Mesothelial cell of epicardium (in vitro differentiated cells): ENCODE data around the gene KLK5. TPM values are rescaled to one million over a fixed set of nuclear protein-coding genes. Genes with fewer than 3 reads are reported as not detected.

Source experiments
- DNase-seq, 2 experiments: peaks; one replicate each; pipeline ENCODE4 v3.0.0; 2021; ENCODE audit warnings: low spot score in 2 of 2; ENCODE audit not compliant: unreplicated experiment in 2 of 2
- H3K27ac Mint-ChIP-seq: 2 replicates; pipeline ENCODE4 v1.8.0; 2021; ENCODE audit warnings: mixed read lengths
- H3K27me3 Mint-ChIP-seq: 2 replicates; pipeline ENCODE4 v1.8.0; 2021; ENCODE audit warnings: low read depth, mixed read lengths
- H3K36me3 Mint-ChIP-seq: 2 replicates; pipeline ENCODE4 v1.8.0; 2021; ENCODE audit warnings: mixed read lengths
- H3K4me1 Mint-ChIP-seq: 2 replicates; pipeline ENCODE4 v1.8.0; 2021; ENCODE audit warnings: mixed read lengths
- H3K4me3 Mint-ChIP-seq: 2 replicates; pipeline ENCODE4 v1.8.0; 2021; ENCODE audit warnings: mild to moderate bottlenecking, moderate library complexity, mixed read lengths
- H3K9me3 Mint-ChIP-seq: 2 replicates; pipeline ENCODE4 v1.8.0; 2021; ENCODE audit warnings: mixed read lengths
- total RNA-seq: library from RNA; stranded (reverse); gene quantifications from 3 replicates; pipeline ENCODE4 v1.2.1, GENCODE V29; 2021
- TF ChIP-seq, protein P1 (sequence below): fragments of 200-600 bp; sonication (generic); IDR thresholded peaks from one replicate; pipeline ENCODE4 v1.5.0; 2021; ENCODE audit warnings: antibody characterized with exemption; ENCODE audit not compliant: unreplicated experiment

The KLK5 gene
- total RNA-seq, 1 donor from 2014 or later = 9.5 TPM

DNA sequence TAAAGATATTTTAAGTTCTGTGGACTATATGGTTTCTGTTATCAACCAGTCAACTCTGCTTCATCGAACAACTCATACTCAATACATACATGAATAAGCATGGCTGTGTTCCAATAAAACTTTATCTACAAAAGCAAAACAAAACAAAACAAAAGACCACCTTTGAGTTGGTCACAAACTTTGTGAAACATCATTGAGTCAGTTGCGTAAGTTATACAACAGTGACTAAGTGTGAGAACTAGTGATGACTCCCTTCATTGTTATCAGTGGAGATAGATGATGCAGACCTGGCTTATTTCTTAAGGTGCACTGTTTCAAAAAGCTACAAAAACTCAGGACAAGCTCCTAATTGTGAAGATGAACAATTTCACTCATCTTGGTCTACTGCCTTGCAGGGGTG lies 27.1 kb downstream of the KLK5 start:
- Mint-ChIP-seq H3K27me3 (peaks cover 61% of the 10 kb centered on the region), H3K9me3 (no peaks in the 10 kb centered on the region), H3K4me1 (peaks cover 7% of the 10 kb centered on the region), H3K36me3 (no peaks in the 10 kb centered on the region), H3K4me3 (no peak overlapping the region), H3K27ac (no peak overlapping the region)
- TF ChIP-seq, protein P1, sequence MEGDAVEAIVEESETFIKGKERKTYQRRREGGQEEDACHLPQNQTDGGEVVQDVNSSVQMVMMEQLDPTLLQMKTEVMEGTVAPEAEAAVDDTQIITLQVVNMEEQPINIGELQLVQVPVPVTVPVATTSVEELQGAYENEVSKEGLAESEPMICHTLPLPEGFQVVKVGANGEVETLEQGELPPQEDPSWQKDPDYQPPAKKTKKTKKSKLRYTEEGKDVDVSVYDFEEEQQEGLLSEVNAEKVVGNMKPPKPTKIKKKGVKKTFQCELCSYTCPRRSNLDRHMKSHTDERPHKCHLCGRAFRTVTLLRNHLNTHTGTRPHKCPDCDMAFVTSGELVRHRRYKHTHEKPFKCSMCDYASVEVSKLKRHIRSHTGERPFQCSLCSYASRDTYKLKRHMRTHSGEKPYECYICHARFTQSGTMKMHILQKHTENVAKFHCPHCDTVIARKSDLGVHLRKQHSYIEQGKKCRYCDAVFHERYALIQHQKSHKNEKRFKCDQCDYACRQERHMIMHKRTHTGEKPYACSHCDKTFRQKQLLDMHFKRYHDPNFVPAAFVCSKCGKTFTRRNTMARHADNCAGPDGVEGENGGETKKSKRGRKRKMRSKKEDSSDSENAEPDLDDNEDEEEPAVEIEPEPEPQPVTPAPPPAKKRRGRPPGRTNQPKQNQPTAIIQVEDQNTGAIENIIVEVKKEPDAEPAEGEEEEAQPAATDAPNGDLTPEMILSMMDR = no peak
- DNase-seq = no peak

DNA sequence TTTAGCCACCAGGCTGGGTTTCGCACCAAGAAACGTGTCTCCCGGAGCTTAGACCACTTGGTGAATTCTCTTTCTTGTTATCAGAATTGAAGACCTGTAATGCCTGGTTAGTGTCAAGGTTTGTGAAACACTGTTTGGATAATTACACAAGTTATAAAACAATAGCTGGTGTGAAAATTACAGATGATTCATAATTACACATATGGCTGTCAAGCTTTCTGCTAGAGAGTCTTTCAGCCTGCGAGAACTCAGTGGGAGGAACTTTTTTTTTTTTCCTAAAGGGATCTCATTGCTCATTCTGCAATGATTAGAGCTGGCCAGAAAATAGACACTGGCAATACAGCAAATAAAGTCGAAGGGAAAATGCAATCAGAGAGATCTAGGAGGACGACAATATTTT lies 28.3 kb downstream of the KLK5 start:
- Mint-ChIP-seq H3K4me1 (peaks cover 7% of the 10 kb centered on the region), H3K36me3 (no peaks in the 10 kb centered on the region), H3K27me3 (peaks cover 64% of the 10 kb centered on the region), H3K27ac (no peak overlapping the region), H3K9me3 (no peaks in the 10 kb centered on the region), H3K4me3 (no peak overlapping the region)
- DNase-seq = no peak
- TF ChIP-seq, protein P1 = no peak

DNA sequence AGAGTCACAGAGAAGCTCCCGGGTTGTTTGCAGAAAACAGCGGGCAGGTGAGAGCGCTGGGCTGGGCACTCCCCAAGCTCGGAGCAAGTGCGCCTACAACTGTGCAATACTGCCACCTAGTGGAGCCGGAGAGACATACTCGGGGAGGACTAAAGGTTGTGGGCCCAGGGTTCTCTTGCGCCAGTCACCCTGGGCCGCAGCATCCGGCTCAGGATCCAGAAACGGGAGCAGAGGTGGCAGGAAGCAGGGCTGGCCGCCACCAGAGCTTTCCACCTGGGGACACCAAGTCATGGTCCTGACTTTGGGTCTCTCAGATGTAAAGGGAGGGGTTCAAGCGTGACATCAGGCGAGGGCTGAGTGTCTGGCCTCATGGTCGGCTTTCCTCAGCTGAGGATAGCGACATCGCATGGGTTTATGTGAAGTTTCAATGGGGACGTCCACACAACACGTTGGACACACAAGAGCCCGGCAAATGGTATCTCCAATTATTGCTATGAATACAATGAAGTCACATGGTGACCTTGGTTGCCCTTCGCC lies 30.5 kb downstream of the KLK5 start:
- TF ChIP-seq, protein P1 = peak; percentile 94
- Mint-ChIP-seq H3K4me1 (peaks cover 7% of the 10 kb centered on the region), H3K9me3 (no peaks in the 10 kb centered on the region), H3K4me3 (no peak overlapping the region), H3K27me3 (peaks cover 71% of the 10 kb centered on the region), H3K27ac (no peak overlapping the region), H3K36me3 (no peaks in the 10 kb centered on the region)
- peak; percentile 65 to 83 for DNase-seq

DNA sequence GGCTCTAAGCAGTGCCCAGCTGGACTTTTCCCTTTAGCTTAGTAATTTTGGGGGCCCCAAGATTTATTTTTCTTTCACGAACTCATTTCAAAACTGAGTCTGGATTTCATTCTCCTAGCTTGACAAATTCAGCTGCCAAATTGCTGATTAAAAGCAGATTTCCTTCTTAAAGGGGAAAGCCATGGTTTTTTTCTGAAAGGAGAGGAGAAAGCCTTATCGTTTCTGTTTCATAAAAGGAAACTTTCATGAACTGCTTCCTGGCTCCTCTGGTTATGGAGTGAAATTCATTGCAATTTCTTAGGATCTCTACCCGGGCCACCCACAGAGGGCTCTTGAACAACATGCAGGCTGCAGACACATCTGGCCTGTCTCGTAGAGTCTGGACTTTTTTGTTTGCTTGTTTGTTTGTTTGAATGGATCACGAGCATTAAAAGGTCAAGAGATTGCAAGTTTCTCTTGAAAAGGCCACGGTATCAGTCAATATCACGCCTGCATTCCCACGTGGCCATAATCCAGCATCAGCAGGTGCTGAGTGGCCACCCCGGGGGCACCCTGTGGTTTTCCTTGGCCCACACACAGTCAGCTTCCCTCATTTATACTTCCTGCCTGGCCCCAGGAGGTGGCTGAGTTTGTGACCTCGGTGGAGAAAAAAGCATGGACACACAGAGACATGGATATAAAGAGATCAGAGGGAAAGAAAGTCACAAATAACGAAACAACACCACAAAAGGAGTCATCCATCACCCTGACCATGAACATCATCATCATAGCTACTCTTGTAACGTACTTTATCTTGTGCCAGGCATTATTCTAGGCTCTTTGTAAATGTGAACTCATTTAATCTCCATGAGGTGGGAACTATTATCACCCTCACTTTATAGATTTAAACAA lies 31.2 kb downstream of the KLK5 start:
- Mint-ChIP-seq H3K4me3 (no peak overlapping the region), H3K36me3 (no peaks in the 10 kb centered on the region), H3K27ac (no peak overlapping the region), H3K4me1 (peaks cover 7% of the 10 kb centered on the region), H3K27me3 (peaks cover 73% of the 10 kb centered on the region), H3K9me3 (no peaks in the 10 kb centered on the region)
- TF ChIP-seq, protein P1 = no peak
- no peak for DNase-seq

DNA sequence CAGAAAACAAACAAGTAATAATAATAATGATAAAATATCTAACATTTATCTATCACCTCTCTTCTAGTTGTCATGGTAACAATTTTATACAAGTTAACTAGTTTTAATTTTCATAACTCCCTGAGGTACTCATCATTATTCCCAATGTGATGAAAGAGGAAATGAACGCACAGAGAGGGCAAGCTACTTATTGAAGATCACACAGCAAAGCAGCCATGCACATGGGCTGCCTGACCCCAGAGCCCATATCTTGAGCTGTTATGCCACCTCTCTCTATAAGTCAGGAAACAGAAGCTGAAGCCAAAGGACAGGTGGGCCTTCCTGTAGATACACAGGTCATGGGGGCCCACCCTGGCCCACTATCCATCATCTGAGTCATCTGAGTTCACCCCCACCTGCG lies 36.8 kb downstream of the KLK5 start:
- H3K9me3 Mint-ChIP-seq = no peaks in the 10 kb centered on the region
- DNase-seq = no peak

More for the DNA sequence above, 36.8 kb downstream of the KLK5 start:
- Mint-ChIP-seq H3K36me3 (no peaks in the 10 kb centered on the region), H3K4me1 (no peaks in the 10 kb centered on the region), H3K27ac (no peak overlapping the region), H3K4me3 (no peak overlapping the region), H3K27me3 (peaks cover 40% of the 10 kb centered on the region)
- TF ChIP-seq, protein P1 = no peak
